Fibroblast of peridontal ligament (primary cell): ENCODE measurements around the gene WNT7A.

Experiments
- DNase-seq: peaks from one replicate; pipeline ENCODE4 v3.0.0-alpha.2; 2010; ENCODE audit errors: extremely low read depth

WNT7A gene

GRCh38 chr3:13845806-13846205 is 34.1 kb downstream of the WNT7A start:
- DNase-seq: no peak

- DNase-seq: no peak
Observed at GRCh38 chr3:13844911-13845310, 35.0 kb downstream of the WNT7A start.

GRCh38 chr3:13844286-13844685 is 35.6 kb downstream of the WNT7A start:
- no peak for DNase-seq

- no peak for DNase-seq
Observed at GRCh38 chr3:13843351-13843750, 36.5 kb downstream of the WNT7A start.

- DNase-seq: no peak
Observed at GRCh38 chr3:13842226-13842625, 37.6 kb downstream of the WNT7A start.

- DNase-seq: no peak
Observed at GRCh38 chr3:13841826-13842225, 38.0 kb downstream of the WNT7A start.

GRCh38 chr3:13841141-13841540 is 38.7 kb downstream of the WNT7A start:
- no peak for DNase-seq

- DNase-seq: no peak
Observed at GRCh38 chr3:13840456-13840855, 39.4 kb downstream of the WNT7A start.

GRCh38 chr3:13839726-13840340 is 40.0 kb downstream of the WNT7A start:
- DNase-seq: no peak

- DNase-seq: no peak
Observed at GRCh38 chr3:13839253-13839652, 40.6 kb downstream of the WNT7A start.

- no peak for DNase-seq
Observed at GRCh38 chr3:13838421-13838820, 41.5 kb downstream of the WNT7A start.

GRCh38 chr3:13837751-13838150 is 42.1 kb downstream of the WNT7A start:
- DNase-seq: no peak

- no peak for DNase-seq
Observed at GRCh38 chr3:13836658-13837587, 42.9 kb downstream of the WNT7A start.

- DNase-seq: no peak
Observed at GRCh38 chr3:13835246-13835645, 44.6 kb downstream of the WNT7A start.

- no peak for DNase-seq
Observed at GRCh38 chr3:13834258-13835035, 45.4 kb downstream of the WNT7A start.

- DNase-seq: no peak
Observed at GRCh38 chr3:13833506-13834257, 46.2 kb downstream of the WNT7A start.

- no peak for DNase-seq
Observed at GRCh38 chr3:13832130-13832529, 47.7 kb downstream of the WNT7A start.

- no peak for DNase-seq
Observed at GRCh38 chr3:13831386-13831996, 48.4 kb downstream of the WNT7A start.

- no peak for DNase-seq
Observed at GRCh38 chr3:13829311-13829710, 50.6 kb downstream of the WNT7A start.

GRCh38 chr3:13828501-13829265 is 51.2 kb downstream of the WNT7A start:
- DNase-seq: no peak

GRCh38 chr3:13827699-13828098 is 52.2 kb downstream of the WNT7A start:
- DNase-seq: no peak
